ENCODE results near the gene NSD2. TPM values are rescaled to one million over a fixed set of nuclear protein-coding genes. Genes with fewer than 3 reads are reported as not detected.

Gene NSD2
- polyA plus RNA-seq, 6 donors from 2014 or later = 2.0 to 15.7 (median 5.3) TPM

GRCh38 chr4:1850276-1850675 lies 20.9 kb upstream of the NSD2 start:
- H3K9me3 Mint-ChIP-seq = no peaks in the 10 kb centered on the region
- no peaks in the 10 kb centered on the region for H3K27me3 Mint-ChIP-seq
- H3K27ac Mint-ChIP-seq = no peak overlapping the region
- peak overlapping the region in 1 of 8 donors; percentile 30 for H3K4me3 Mint-ChIP-seq
- DNase-seq (no peak), ATAC-seq (ENCODE audit: low read depth in 2 of 2) (no peak)
- H3K36me3 Mint-ChIP-seq = no peaks in the 10 kb centered on the region
- H3K4me1 Mint-ChIP-seq = peaks cover 24 to 36% (median 32%) of the 10 kb centered on the region in 3 donors

GRCh38 chr4:1851160-1851559 lies 20.0 kb upstream of the NSD2 start:
- Mint-ChIP-seq H3K27ac (no peak overlapping the region), H3K27me3 (no peaks in the 10 kb centered on the region)

GRCh38 chr4:1851575-1852410 lies 19.4 kb upstream of the NSD2 start:
- no peaks in the 10 kb centered on the region for H3K9me3 Mint-ChIP-seq
- H3K4me3 Mint-ChIP-seq = peak overlapping the region in 2 of 8 donors; percentile 59 to 74
- no peaks in the 10 kb centered on the region for H3K36me3 Mint-ChIP-seq
- H3K4me1 Mint-ChIP-seq = peaks cover 22 to 32% (median 31%) of the 10 kb centered on the region in 3 donors
- H3K27ac Mint-ChIP-seq = peak overlapping the region in 2 of 6 donors; percentile 54 to 83
- H3K27me3 Mint-ChIP-seq = no peaks in the 10 kb centered on the region
- no peak for DNase-seq
- no peak for ATAC-seq (ENCODE audit: low read depth in 2 of 2)

More at GRCh38 chr4:1851160-1851559, 20.0 kb upstream of the NSD2 start:
- H3K4me3 Mint-ChIP-seq = peak overlapping the region in 2 of 8 donors; percentile 68 to 74
- no peaks in the 10 kb centered on the region for H3K9me3 Mint-ChIP-seq
- H3K36me3 Mint-ChIP-seq = no peaks in the 10 kb centered on the region
- no peak for DNase-seq
- ATAC-seq (ENCODE audit: low read depth in 2 of 2) = no peak
- peaks cover 24 to 36% (median 32%) of the 10 kb centered on the region in 3 donors for H3K4me1 Mint-ChIP-seq

- Mint-ChIP-seq H3K4me1 (peaks cover 26 to 41% (median 35%) of the 10 kb centered on the region in 3 donors), H3K27ac (peak overlapping the region in 4 of 6 donors; percentile 21 to 80 (median 69)), H3K9me3 (no peaks in the 10 kb centered on the region), H3K36me3 (no peaks in the 10 kb centered on the region), H3K27me3 (no peaks in the 10 kb centered on the region), H3K4me3 (peak overlapping the region in 5 of 8 donors; percentile 3 to 84 (median 53))
- ATAC-seq (ENCODE audit: low read depth in 2 of 2) = no peak
- no peak for DNase-seq
These were observed 18.1 kb upstream of the NSD2 start for GRCh38 chr4:1852904-1853623.

GRCh38 chr4:1854752-1855151 lies 16.4 kb upstream of the NSD2 start:
- Mint-ChIP-seq H3K27ac (peak overlapping the region in 5 of 6 donors; percentile 41 to 89 (median 78)), H3K9me3 (no peaks in the 10 kb centered on the region), H3K4me3 (peak overlapping the region; percentile 70 to 90 (median 86)), H3K27me3 (no peaks in the 10 kb centered on the region), H3K4me1 (peaks cover 30 to 42% (median 40%) of the 10 kb centered on the region in 3 donors), H3K36me3 (no peaks in the 10 kb centered on the region)
- no peak for DNase-seq
- ATAC-seq (ENCODE audit: low read depth in 2 of 2) = no peak

- DNase-seq (no peak), ATAC-seq (ENCODE audit: low read depth in 2 of 2) (peak; percentile 32 to 35)
- no peaks in the 10 kb centered on the region for H3K9me3 Mint-ChIP-seq
- peaks cover 30 to 42% (median 40%) of the 10 kb centered on the region in 3 donors for H3K4me1 Mint-ChIP-seq
- H3K36me3 Mint-ChIP-seq = no peaks in the 10 kb centered on the region
- no peaks in the 10 kb centered on the region for H3K27me3 Mint-ChIP-seq
- peak overlapping the region; percentile 75 to 93 (median 86) for H3K4me3 Mint-ChIP-seq
- H3K27ac Mint-ChIP-seq = peak overlapping the region in 3 of 6 donors; percentile 75 to 89 (median 85)
These were observed 15.7 kb upstream of the NSD2 start for GRCh38 chr4:1855333-1856070.

GRCh38 chr4:1856071-1856942 lies 14.9 kb upstream of the NSD2 start, which contains the start of gene LETM1:
Gene LETM1, minus strand, starts transcription at chr4:1856156. Its CDS starts 206 bp downstream, at chr4:1855950.
- DNase-seq = peak; percentile 92

GRCh38 chr4:1856943-1857699 lies 14.1 kb upstream of the NSD2 start:
- DNase-seq = no peak
- no peak for ATAC-seq (ENCODE audit: low read depth in 2 of 2)
- Mint-ChIP-seq H3K4me1 (peaks cover 31 to 47% (median 42%) of the 10 kb centered on the region in 3 donors), H3K27ac (peak overlapping the region in 2 of 6 donors; percentile 36 to 70), H3K36me3 (no peaks in the 10 kb centered on the region), H3K4me3 (peak overlapping the region; percentile 73 to 93 (median 83)), H3K27me3 (no peaks in the 10 kb centered on the region), H3K9me3 (no peaks in the 10 kb centered on the region)

More at GRCh38 chr4:1856071-1856942, 14.9 kb upstream of the NSD2 start, which contains the start of gene LETM1:
- no peaks in the 10 kb centered on the region for H3K27me3 Mint-ChIP-seq
- H3K4me3 Mint-ChIP-seq = peak within 1 kb of the TSS; percentile 75 to 93 (median 86)
- no peaks in the 10 kb centered on the region for H3K9me3 Mint-ChIP-seq
- no peaks in the 10 kb centered on the region for H3K36me3 Mint-ChIP-seq
- ATAC-seq (ENCODE audit: low read depth in 2 of 2) = peak; percentile 97 to 98
- peak within 1 kb of the TSS in 4 of 6 donors; percentile 41 to 89 (median 80) for H3K27ac Mint-ChIP-seq
- peaks cover 30 to 46% (median 40%) of the 10 kb centered on the region in 3 donors for H3K4me1 Mint-ChIP-seq

- H3K27ac Mint-ChIP-seq = peak overlapping the region in 1 of 6 donors; percentile 34
- H3K36me3 Mint-ChIP-seq = no peaks in the 10 kb centered on the region
- no peaks in the 10 kb centered on the region for H3K9me3 Mint-ChIP-seq
- no peak for DNase-seq
- no peaks in the 10 kb centered on the region for H3K27me3 Mint-ChIP-seq
- H3K4me3 Mint-ChIP-seq = peak overlapping the region in 2 of 8 donors; percentile 83 to 92
- peaks cover 35 to 47% (median 40%) of the 10 kb centered on the region in 3 donors for H3K4me1 Mint-ChIP-seq
- no peak for ATAC-seq (ENCODE audit: low read depth in 2 of 2)
These were observed 13.3 kb upstream of the NSD2 start for GRCh38 chr4:1857931-1858330.

- H3K27ac Mint-ChIP-seq = no peak overlapping the region
These were observed 11.8 kb upstream of the NSD2 start for GRCh38 chr4:1859389-1859753.

GRCh38 chr4:1862055-1862911 lies 8.9 kb upstream of the NSD2 start:
- DNase-seq = peak; percentile 15
- peak overlapping the region; percentile 81 to 93 (median 88) for H3K4me3 Mint-ChIP-seq
- peak; percentile 67 to 71 for ATAC-seq (ENCODE audit: low read depth in 2 of 2)
- H3K4me1 Mint-ChIP-seq = peaks cover 24 to 36% (median 26%) of the 10 kb centered on the region in 3 donors
- peak overlapping the region in 4 of 6 donors; percentile 56 to 84 (median 74) for H3K27ac Mint-ChIP-seq
- H3K27me3 Mint-ChIP-seq = no peaks in the 10 kb centered on the region
- no peaks in the 10 kb centered on the region for H3K9me3 Mint-ChIP-seq
- no peaks in the 10 kb centered on the region for H3K36me3 Mint-ChIP-seq

More at GRCh38 chr4:1859389-1859753, 11.8 kb upstream of the NSD2 start:
- DNase-seq (no peak), ATAC-seq (ENCODE audit: low read depth in 2 of 2) (no peak)
- peak overlapping the region in 1 of 8 donors; percentile 70 for H3K4me3 Mint-ChIP-seq
- H3K4me1 Mint-ChIP-seq = peaks cover 36 to 50% (median 39%) of the 10 kb centered on the region in 3 donors
- no peaks in the 10 kb centered on the region for H3K36me3 Mint-ChIP-seq
- H3K9me3 Mint-ChIP-seq = no peaks in the 10 kb centered on the region
- H3K27me3 Mint-ChIP-seq = no peaks in the 10 kb centered on the region
